Stimulated activated CD8-positive, alpha-beta memory T cell treated with anti-CD3 and anti-CD28 coated beads, Interleukin-7, amount 100 ng/mL, for 24 hours (primary cell): ENCODE measurements around the gene HLA-DMB.
A peak's percentile ranks its signal among the peaks of the same experiment; 100 is the strongest.
"Not testable (repeated sequence)": the region's sequence is repeated elsewhere in the genome, so short reads cannot be mapped to it uniquely, and the experiment has no call there.

ENCODE experiments used
- DNase-seq: peaks from one replicate; pipeline ENCODE4 v3.0.0-alpha.2; 2020; ENCODE audit warnings: low read depth

The HLA-DMB gene

DNA sequence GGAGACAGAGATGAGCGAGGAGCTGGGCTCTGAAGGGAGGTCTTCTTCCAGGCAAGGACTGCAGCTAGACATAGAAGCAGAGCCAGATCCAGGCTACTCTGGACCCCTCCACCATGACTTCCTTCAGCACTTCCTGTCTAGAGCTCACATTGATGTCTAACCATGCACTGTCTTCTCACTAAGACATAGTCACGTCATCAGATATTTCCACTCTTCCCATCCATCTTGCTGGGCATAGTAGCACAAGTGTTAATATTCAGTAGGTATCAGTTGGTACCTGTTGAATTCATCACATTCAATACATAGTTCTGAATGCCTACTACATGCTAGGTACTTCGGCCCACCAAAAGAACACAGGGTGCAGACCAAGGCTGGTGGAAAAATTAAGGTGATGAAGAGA lies 9.2 kb upstream of the HLA-DMB start:
- DNase-seq: no peak

DNA sequence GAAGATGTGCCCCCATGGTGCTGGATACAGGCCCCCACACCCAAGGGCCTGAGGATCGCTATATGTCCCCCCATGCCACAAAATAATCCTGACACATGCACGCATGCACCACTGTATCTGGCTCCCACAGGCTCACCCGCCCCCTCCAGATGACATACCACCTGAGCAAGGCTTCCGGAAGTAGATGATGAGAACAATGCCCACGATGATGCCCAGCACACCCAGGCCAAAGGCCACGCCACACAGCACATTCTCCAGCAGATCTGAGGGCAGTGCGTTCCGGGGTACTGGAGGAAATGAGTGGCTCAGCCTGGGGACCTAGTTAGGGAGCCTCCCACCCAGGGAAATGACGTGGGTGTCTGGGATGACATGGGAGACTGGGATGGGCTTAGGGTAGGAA lies 8.3 kb upstream of the HLA-DMB start:
- DNase-seq: no peak

DNA sequence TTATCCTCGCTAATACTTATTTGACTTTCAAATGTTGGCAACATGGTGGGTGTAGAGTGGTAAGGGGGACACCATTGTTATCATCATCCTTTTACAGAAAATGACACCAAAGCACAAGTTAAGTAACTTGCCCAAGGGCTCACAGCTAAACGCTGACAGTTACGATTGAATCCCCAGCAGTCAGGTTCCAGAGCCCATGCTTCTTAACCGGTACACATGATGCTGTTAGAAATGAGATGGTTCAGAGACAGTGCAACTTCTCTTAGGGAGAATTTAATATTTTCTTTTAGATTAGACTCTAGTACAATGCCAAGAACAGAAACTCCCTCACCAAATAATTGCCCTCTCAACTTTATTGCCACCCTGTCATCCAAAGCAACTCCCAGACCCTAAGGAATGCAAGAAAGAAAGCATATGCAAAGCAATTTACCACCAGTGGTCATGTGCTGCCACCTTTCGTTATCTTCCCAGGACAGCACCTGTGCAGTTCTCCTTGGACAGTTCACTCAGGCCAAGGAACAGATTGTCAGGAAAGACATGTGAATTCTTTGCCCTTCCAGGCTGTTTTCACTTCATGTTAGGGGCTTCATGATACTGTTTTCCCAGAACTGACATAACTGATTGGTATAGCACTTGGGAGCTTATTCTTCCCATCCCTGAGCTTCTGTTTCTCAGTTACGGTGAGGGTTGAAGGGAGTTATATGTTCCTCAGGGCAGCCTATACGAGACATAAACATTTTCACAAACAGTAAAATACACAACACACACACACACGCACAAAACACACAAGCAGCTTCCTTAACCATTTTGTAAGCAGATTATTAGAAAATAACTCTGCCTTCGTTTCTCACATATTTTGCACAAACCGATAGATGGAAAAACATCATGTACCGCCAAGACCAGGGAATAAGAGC lies 7.0 kb upstream of the HLA-DMB start:
- no peak for DNase-seq

DNA sequence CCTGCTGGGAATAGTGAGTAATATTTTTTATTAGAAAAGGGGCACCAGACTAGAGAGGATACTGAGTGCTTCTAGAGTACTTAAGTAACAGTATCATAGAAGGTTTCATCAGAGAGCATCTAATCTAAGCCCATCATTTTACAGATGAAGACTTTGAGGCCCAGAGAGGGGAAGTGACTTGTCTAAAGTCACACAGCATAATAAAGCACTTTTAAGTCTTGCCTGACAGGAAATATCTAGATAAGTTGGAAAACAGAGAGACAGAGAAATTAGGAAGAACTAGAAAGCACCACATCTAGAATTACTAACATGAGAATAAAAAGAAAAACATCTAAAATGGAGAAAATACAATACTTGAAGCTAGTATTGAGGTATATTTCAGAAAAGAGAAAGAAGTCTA lies 6.1 kb upstream of the HLA-DMB start:
- no peak for DNase-seq

DNA sequence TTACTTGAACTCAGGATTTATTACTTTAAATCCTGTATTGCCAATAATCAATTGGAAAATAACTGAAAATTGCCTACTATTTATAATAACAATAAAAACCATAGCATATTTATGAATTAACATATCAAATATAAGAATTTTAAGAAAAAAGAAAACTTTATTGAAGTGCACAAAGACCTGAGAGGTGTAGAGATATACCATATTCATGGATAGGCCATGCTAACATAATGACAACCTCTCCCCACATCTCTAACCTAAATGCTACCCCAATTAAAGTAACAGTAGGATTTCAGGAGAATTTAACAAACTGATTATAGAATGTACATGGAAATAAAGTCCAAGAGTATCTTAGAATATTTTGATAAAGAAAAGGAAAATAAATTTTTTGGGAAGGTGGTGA lies 5.1 kb upstream of the HLA-DMB start:
- no peak for DNase-seq

DNA sequence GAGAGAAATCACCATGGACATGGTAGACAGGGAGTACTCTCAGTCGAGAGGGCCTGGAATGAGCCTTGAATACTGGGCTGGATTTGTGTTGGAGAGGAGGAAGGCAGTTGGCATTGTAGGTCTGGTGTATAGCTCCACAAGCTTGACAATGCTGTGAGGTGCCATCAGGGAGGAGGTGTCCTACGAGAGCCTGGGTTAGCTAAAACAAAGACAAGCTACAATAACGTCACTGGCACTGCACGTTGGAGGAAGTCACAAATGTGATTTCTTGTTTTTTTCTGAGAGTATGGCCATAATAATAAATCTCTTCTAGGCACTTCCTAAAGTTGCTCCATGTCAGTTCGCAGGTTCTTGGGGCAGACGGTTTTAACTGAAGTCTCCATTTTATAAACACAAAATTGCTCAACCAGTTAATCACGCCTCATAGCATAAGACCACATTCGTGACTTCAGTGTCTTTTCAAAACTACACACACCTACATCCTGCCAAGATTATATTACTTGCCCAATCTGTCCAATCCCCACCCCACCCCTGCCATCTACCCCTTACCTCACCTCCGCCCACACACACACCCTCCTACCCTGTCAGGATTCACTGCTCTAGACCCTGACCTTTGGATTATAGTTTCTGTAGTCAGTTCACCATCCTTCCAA lies 4.4 kb upstream of the HLA-DMB start:
- DNase-seq: no peak

DNA sequence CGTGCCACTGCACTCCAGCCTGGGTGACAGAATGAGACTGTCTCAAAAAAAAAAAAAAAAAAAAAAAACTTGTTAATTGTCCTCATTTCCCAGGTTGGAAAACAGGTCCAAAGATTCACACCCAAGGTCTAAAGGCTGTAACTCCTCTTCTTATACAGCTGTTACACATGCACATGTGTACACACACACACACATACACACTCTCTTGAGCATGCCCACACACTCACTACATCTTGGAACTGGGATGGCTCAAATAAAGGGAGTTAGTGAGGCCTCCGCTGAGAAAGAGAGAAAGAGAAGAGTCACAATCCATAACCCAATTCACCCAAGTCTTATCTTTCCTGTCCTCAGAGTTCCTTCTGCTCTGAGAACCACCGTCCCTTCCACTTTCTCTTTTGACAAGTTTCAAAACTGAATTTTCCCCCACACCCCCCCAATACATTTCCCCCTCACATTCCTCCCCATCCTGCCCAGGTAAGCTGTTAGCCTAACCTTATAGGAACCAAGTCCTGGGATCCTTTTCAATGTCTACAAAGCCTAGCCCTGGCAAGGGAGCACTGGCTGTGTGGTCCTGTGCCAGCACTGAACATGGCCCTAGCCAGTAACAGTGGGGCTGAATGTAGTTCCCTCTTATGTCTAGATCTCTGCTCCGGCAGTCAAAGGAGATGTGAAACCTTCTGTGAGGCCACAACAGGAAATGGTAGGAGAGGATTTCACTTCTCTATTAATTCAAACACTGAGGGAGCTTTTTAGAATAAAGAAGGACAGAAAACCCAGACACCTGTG lies 3.2 kb upstream of the HLA-DMB start:
- no peak for DNase-seq

DNA sequence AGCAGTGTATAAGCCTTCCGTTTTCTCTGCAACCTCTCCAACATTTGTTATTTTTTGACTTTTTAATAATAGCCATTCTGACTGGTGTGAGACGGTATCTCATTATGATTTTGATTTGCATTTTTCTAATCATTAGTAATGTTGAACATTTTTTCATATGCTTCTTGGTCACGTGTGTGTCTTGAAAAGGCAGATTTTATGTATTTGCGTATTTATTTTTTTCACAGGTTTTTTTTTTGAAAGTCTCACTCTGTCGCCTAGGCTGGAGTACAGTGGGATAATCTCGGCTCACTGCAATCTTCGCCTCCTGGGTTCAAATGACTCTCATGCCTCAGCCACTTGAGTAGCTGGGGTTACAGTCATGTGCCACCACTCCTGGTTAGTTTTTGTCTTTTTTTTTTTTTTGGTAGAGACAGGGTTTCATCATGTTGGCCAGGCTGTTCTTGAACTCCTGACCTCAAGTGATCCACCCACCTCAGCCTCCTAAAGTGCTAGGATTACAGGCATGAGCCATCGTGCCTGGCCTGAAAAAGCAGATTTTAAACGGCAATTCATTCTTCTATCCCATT lies 1.8 kb upstream of the HLA-DMB start:
- DNase-seq: not testable (repeated sequence)

DNA sequence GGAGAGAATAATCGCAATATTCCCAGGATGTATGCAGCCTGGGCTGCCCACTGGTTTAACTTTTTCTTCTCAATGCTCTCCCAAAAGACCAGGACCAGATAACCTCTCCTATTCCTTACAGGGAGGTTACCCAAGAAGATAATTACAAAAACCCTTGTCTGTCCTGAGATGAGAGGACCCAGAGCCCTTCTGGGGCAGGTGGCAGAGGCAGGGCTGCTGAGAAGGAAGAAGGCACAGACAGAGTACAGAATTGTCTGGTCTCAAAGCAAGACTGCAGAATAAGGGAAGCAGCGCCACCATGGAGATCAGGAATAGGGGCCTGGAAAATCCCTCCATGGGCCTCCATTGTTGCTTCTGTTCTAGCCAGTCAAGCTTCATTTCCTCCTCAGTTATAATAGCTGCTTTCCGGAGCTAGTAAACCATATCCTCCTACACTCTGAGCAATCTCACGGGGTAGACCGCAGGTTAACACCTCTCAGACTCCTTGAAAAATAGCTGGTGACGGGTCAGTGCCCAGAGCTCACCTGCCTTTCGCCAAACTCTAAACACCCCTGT lies 463 bp upstream of the HLA-DMB start:
- DNase-seq: no peak

DNA sequence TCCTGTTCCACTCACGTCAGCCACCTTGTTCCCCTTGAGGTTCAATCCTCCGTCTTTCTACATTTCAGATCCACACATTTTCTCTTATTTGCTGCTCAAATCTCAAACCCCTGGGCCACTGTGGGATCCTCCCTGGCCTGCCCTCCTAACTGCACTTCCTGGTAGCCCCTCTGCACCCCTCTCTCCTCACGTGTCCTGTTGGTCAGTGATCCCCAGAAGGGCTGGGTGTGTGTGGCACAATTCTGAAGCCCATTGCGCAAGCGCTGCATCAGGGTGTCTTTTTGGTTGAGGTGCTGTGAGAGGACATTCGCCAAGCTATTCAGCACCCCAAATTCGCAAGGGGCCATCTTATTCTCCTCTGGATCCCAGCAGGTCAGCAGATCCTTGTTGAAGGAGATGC lies 2.3 kb downstream of the HLA-DMB start:
- no peak for DNase-seq

DNA sequence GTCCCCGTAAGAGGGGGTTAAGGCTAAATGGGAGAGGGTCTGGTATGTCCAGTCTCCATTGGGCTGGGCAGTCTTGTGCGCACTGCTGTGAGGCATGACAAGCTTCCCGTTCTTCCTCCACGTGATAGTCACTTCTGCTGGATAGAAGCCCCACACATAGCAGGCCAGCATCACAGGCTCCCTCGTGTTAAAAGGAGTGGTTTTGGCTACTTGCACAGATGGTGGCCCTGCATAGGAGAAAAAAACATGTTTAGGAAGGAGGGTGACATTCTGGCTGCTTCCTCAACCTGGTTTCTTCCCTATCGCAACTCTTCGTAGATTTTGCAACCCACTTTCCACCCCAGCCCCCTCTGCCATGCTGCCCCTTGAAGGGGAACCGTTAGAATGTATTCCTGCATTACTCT lies 3.6 kb downstream of the HLA-DMB start:
- DNase-seq: no peak

DNA sequence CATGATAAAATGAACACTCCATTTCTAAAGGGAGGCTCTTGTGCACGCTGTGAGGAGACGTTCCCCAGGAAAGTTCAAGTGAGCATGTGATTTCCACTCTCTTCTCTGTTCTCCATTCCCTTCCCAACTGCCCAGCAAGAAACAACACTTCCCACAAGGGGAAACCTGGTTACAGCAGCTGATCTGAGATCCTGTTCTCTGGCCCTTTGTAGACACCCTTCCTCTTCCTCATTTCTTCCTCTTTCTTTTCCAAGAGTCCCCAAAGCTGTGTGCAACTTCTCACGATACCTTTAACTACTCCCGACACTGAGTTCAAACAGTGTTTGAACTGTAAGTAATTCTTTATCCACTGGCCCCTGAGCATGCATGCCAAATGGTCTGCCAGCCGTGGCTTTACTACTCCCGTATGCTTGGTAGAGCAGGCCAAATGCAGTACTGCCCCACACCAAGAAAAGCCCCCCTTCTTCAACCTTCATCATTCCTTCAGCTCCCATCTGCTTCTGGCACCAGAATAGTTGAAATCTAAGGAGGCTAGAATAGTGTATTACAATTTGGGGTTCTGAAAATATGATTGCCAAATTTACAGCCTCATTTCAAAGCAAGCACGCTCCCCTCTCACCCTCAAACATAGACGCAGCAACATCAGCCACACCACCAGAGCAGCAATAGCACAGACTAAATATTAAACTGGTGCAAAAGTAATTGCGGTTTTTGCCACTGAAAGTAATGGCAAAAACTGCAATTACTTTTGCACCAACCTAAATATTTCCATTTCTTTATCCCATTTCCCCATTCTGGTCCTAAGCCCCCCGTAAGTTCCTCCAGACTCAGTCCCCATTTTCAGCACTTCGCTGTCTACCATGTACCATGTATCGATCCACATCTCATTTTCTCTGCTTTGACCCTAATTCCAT lies 4.3 kb downstream of the HLA-DMB start:
- DNase-seq: no peak

DNA sequence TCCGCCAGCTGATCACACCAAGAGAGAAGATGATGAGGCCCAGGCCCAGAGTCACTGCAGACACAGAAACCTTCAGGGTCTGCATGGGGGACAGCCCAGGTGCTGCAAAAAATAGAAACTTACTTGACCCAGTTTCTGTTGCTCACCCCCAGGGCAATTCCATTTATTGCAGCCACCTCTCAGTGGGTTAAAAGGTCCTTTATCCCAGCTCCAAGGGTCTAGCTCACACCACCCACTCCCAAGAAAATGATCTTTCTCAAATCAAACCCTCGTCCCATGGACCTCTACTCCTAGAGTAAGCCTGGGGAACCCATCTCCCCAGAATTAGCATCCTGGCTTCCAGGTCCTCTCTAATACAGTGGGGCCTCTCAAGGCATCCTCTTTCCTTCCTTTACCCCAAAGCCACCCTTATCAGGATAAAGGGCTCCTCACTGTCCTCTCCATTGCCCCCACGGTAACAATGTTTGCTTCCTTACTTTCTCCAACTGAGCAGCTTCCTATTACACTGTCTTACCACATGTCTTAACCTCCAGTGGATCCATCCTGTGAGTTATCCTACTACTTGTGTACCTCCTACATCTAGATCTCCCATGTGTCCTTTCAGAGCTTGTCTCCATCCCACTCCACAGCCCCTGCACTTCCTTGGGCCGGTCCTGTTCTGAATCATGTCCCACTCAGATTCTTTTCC lies 5.1 kb downstream of the HLA-DMB start:
- DNase-seq: no peak

DNA sequence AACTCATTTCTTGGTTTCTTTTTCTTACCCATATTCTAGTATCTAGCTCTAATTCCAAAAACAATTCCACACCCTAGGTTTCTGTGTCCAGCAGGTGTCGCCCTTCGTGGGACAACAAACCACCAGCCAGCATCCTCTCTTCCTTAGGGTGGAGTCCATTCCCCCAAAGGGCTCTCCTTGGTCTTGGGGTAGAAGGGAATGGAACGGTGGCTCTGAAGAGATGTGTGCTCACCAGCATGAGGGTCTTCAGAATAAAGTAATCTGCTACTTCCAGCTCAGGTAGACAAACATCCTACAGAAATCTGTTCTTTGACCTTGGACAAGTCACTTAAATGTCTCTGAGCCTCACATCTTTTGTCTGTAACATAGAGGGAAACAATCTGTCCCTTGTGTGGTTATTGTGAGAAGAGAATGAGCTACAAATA lies 7.2 kb downstream of the HLA-DMB start:
- peak; percentile 54 for DNase-seq

DNA sequence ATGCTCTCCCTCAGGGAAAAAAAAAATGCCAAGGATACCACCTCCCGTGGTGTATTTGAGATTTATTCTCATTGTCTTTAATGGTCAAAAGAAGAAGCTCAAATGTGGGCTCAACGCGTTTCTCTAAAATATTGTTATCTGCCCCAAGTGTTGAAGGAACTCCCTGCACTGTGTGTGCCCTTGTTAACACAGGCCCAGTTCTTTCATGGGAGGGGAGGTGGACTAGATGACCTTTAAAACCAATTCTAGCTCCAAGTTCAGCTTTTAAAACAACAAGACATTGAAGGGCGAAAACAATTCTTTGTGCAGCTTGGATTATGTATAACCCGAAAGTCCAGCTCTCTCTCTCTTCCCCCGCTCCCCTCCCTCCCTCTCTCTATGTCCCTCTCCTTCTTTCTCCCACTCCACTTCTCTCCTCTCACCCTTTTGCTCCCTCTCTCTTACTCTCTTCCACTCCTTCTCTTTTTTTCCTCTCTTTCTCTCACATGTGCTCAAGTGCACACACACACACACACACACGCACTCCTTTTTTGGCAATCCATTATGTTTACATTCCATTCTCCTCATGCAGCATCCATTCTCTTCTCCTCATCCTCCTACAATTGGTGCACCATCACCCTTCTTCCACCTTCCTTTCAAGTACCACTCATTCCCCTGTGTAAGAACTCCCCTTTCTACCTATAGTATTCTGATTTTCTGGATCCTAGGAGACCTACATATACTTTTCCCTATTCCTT lies 8.5 kb downstream of the HLA-DMB start:
- DNase-seq: no peak

DNA sequence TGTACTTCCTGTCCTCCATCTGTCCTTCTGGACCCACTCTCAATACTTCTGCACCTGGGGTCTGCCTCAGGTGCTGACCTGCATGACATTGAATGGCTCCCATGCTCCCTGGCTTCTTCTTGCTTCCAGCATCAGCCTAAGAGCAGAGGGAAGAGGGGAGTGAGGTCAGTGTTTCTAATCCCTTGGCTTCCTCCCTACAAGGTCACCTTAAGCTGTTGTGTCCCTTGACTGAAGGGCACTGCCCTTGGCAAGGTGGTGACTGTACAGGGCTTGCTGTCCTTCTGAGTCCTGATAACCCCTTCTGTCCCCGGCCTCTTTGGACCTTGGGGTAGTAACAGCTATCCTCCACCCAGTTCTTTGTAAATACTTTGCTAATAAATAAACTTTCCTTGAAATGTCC lies 9.6 kb downstream of the HLA-DMB start:
- DNase-seq: no peak

DNA sequence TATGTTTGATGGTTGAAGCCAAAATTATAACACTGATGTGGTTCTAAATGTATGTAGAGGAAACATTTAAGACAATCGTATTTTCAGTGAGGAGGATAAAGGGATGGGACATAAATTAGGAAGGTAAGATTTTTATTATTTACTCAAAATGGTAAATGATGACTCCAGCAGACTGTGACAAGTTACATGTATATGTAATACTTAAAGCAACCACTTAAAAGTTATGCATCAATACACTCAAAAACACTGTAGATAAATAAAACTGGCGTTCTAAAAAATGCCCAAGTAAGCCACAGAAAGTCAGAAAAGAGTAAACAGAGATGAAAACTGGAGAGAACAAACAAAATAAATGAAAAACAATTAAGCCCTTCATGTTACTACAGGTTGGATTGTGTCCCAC lies 18.7 kb downstream of the HLA-DMB start:
- no peak for DNase-seq

DNA sequence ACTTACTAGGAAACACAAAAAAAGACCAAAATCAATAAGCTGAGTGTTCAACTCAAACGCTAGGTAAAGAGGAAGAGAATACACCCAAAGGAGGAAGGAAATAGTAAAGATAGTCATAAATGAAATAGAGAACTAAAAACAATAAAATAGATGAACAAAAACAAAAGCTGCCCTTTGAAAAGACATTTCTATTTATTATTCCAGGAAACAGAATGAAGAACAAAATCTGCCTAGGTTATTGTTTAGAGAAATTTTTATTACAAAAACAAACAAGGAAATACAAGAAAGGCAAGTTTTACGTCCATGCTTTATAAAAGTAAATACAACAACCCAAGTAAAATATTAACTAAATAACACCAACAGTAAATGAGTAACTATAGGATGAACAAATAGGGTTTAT lies 20.1 kb downstream of the HLA-DMB start:
- DNase-seq: no peak

DNA sequence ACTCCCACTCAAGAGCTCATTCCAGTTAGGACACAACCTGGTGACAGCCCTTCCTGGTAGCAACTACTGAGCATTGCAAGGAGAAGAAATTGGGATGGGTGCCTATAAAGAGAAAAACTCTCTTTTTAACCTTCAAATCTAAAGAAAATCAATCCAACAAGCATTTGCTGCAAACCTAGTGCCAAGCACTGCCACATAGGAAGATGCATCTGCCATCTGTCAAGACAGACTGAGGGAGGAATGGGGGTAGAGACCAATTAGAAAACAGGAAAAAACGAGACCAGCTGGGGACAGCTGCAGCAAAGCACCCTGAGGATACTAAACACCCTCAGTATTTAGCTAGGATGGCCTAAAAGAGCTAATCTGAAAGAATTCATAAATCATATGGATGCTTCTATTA lies 27.9 kb downstream of the HLA-DMB start:
- DNase-seq: no peak

DNA sequence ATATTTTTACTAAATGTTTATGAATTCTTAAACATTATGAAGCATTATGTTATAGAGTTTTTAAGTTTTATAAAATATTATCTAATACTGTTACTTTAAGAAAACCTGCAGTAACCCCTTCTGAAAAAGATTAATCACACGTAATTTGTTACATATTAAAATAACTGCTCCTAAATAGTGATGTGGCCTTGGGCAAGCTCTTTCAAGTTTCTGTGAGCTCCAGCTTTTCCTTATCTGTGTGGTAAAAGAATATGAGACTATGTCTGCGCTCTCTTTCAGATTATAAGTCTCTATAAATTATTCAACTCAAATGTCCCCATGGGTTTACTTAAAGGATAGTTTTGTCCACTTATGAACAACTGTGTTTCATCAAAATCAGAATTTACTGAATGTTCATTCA lies 31.9 kb downstream of the HLA-DMB start:
- no peak for DNase-seq
